NOMO-1 (cell line): ENCODE data around the gene ATP4A.

Experiments used
- DNase-seq, 2 experiments: peaks; one replicate each; lab custom pipeline; 2025; ENCODE audit not compliant: unreplicated experiment in 2 of 2; lab: John Stamatoyannopoulos, UW

The ATP4A gene

DNA sequence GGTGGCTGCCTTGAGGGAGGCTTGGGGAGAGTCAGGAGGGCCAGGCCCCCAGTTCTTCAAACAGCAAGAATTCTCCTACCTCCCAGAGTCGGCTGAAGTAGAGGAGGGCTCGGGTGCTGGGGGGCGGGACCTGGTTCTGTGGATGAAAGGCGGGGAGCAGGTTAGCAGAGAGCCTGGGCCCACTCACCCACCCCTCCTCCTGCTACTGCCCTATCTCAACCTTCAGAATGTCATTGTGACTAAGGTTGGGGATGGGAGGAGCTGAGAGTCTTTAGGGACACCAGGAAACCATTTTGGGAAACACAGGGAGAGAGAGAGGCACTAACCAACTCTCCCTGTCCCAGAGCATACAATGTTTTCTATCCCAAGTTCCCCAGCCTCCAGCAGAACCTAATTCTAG is 60.7 kb downstream of the ATP4A start:
- DNase-seq, result no peak

DNA sequence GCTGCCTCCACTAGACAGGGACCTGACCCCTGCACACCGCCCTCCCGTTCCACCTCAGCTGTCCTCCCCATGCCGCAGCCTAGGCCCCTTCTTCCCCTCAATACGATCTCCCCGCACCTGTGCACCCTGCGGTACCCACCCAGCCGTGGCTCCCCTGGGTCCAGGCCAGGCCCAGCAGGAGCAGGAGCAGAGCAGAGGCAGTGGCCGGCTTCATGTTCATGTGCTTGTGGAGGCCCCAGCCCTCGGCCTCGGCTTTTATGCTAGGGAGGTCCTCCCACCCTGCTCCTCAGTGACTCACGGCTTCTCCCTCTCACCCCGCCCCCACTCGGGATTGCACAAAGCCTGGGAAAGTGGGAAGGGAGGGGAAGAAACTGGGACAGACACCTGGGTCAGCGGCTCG is 61.8 kb downstream of the ATP4A start:
- no peak for DNase-seq

DNA sequence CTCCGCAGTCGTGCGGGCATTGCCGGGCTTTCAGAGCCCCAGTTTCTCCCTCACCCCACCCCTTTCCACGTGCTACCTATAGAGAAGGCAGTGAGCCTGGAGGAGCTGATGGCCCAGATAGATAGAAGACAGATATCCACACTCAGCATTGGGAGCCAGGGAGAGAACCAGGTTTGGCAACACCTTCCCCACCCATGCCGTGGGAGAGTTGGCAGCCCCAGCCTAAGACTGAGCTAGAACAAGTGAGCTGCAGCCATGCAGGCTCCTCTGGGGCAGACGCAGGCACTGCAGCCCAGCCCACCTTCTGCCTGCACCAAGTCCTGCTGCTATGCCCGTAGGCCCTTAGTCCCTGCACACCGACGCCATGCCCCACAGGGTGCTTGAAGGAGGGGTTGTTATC is 62.8 kb downstream of the ATP4A start:
- no peak for DNase-seq
